ENCODE measurements around the gene WWP2.

DNA sequence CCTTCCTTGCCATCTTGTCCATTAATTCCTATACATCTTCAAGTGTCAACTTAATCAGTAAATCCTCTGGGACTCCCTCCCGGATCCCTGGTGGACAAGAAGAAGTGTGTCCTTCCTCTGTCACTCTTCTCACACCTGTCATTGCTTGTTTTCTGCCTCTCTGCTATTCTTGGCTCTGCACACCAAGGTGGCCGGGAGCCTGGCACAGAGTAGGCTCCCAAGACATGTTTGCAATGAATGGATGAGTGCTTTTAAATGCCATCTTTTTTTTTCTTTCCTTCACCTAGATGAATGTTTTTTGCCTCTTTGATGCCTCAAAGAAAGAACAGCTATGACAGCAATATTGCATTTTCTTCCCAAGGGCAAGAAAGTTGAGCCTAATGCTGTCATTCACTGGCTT lies 131.0 kb downstream of the WWP2 start:
- TF ChIP-seq EZH2 (IDR thresholded peaks at IDR 0.05; ENCODE audit: insufficient read depth, poor library complexity, severe bottlenecking) (no peak), EZH2phosphoT487 (IDR thresholded peaks at IDR 0.05; ENCODE audit: insufficient read depth, low read depth) (no peak)
